B cell (primary cell): ENCODE results near the gene OTOF. TPM values are rescaled to one million over a fixed set of nuclear protein-coding genes. Genes with fewer than 3 reads are reported as not detected.

Experiments
- ATAC-seq: fragments of 200-7000 bp; cut with Tn5 transposase; one replicate; pipeline ENCODE4 v1.10.0; 2021; ENCODE audit warnings: low read depth, mild to moderate bottlenecking, moderate number of reproducible peaks, moderate library complexity
- CTCF ChIA-PET: fragments of 350-600 bp; sonication (Branson Sonifier 250); formaldehyde crosslinking; loops from one replicate; lab custom pipeline; 2021; ENCODE audit warnings: antibody characterized with exemption, inconsistent platforms; lab: Charles Lee
- POLR2A ChIA-PET: fragments of 350-600 bp; sonication (Branson Sonifier 250); formaldehyde crosslinking; loops from one replicate; lab custom pipeline; 2021; ENCODE audit warnings: antibody characterized with exemption; lab: Charles Lee
- DNase-seq: peaks from one replicate; pipeline ENCODE4 v3.0.0; 2013
- H2AFZ ChIP-seq: 2 replicates; pipeline ENCODE4 v1.6.1; 2012; ENCODE audit warnings: mild to moderate bottlenecking, low read depth, low read length; ENCODE audit not compliant: insufficient read depth, poor library complexity, severe bottlenecking
- H3K27ac ChIP-seq, 2 donors: 1 replicate in 1 of 2; 2 replicates in 1 of 2; pipeline ENCODE4 v1.5.1; 2012 to 2013; ENCODE audit warnings: low read length in 2 of 2, mild to moderate bottlenecking in 2 of 2, moderate library complexity in 1 of 2
- H3K27me3 ChIP-seq, 4 experiments: fragments of 200-600 bp in 1 of 4; sonication (generic) in 1 of 4; replicated peaks in 1 of 4; 1 replicate in 2 of 4; 2 replicates in 2 of 4; pipeline versions ENCODE4 v1.6.1 to v1.7.0; 2013 to 2016; ENCODE audit warnings: low read length in 3 of 4, mild to moderate bottlenecking in 2 of 4, mixed read lengths in 1 of 4, moderate library complexity in 1 of 4; ENCODE audit not compliant: insufficient read depth in 4 of 4, control insufficient read depth in 3 of 4; ENCODE audit errors: control extremely low read depth in 1 of 4
- H3K36me3 ChIP-seq, 2 experiments: replicated peaks in 1 of 2; 1 replicate in 1 of 2; 2 replicates in 1 of 2; pipeline versions ENCODE4 v1.6.1 to v1.7.1; 2013; ENCODE audit warnings: low read length in 1 of 2; ENCODE audit not compliant: insufficient read depth in 2 of 2, control insufficient read depth in 1 of 2; ENCODE audit errors: control extremely low read depth in 1 of 2, extremely low read depth in 1 of 2
- H3K4me1 ChIP-seq, 2 donors: fragments of 200-600 bp in 1 of 2; sonication (generic) in 1 of 2; 1 replicate in 1 of 2; 2 replicates in 1 of 2; pipeline versions ENCODE4 v1.5.1 to v1.6.1; 2013 to 2017; ENCODE audit warnings: low read length in 2 of 2; ENCODE audit not compliant: control insufficient read depth in 2 of 2, insufficient read depth in 2 of 2
- H3K4me2 ChIP-seq: replicated peaks from 2 replicates; pipeline ENCODE3; 2012; ENCODE audit warnings: mild to moderate bottlenecking, low read depth, low read length; ENCODE audit not compliant: poor library complexity, severe bottlenecking
- H3K4me3 ChIP-seq, 5 experiments: fragments of 200-600 bp in 1 of 5; sonication (generic) in 1 of 5; 1 replicate in 3 of 5; 2 replicates in 2 of 5; pipeline versions ENCODE4 v1.5.1 to v1.7.0; 2011 to 2016; ENCODE audit warnings: low read length in 4 of 5, mild to moderate bottlenecking in 4 of 5, low read depth in 2 of 5, control low read depth in 1 of 5, moderate library complexity in 1 of 5; ENCODE audit not compliant: insufficient read depth in 1 of 5; ENCODE audit errors: control extremely low read depth in 1 of 5, extremely low read depth in 1 of 5
- H3K79me2 ChIP-seq: fragments of 200-600 bp; sonication (generic); one replicate; pipeline ENCODE4 v1.6.0; 2016; ENCODE audit warnings: low read length; ENCODE audit not compliant: control insufficient read depth, insufficient read depth
- H3K9ac ChIP-seq: fragments of 200-600 bp; sonication (generic); 2 replicates; pipeline ENCODE4 v1.6.1; 2017; ENCODE audit warnings: mild to moderate bottlenecking, low read length, moderate library complexity
- H3K9me3 ChIP-seq, 3 donors: one replicate each; pipeline versions ENCODE4 v1.6.1 to v1.7.1; 2013; ENCODE audit warnings: low read length in 2 of 3; ENCODE audit not compliant: control insufficient read depth in 2 of 3, insufficient read depth in 1 of 3; ENCODE audit errors: control extremely low read depth in 1 of 3
- H4K20me1 ChIP-seq: 2 replicates; pipeline ENCODE4 v1.6.0; 2012; ENCODE audit warnings: mild to moderate bottlenecking, low read length; ENCODE audit not compliant: insufficient read depth, control insufficient read depth, poor library complexity, severe bottlenecking
- H3K27ac Mint-ChIP-seq: one replicate; pipeline ENCODE4 v1.8.0; 2021; ENCODE audit warnings: mixed read lengths
- H3K27me3 Mint-ChIP-seq: one replicate; pipeline ENCODE4 v1.8.0; 2021; ENCODE audit warnings: mixed read lengths
- H3K4me1 Mint-ChIP-seq: one replicate; pipeline ENCODE4 v1.8.0; 2021; ENCODE audit warnings: mixed read lengths
- H3K4me3 Mint-ChIP-seq: one replicate; pipeline ENCODE4 v1.8.0; 2021; ENCODE audit warnings: mixed read lengths
- H3K9me3 Mint-ChIP-seq: one replicate; pipeline ENCODE4 v1.8.0; 2022; ENCODE audit warnings: mixed read lengths; ENCODE audit not compliant: insufficient read depth
- CTCF ChIP-seq: fragments of 200-600 bp; IDR thresholded peaks from one replicate; pipeline ENCODE4 v1.8.0; 2022; ENCODE audit warnings: antibody characterized with exemption, mild to moderate bottlenecking
- EZH2 ChIP-seq: IDR thresholded peaks from 2 replicates; pipeline ENCODE4 v1.6.1; 2012; ENCODE audit warnings: borderline replicate concordance, low read depth, mild to moderate bottlenecking, moderate library complexity, low read length; ENCODE audit not compliant: insufficient read depth, poor library complexity, severe bottlenecking
- whole genome bisulfite sequencing: methylation state at CpG from one replicate; pipeline ENCODE4 v1.1.5; 2013; ENCODE audit warnings: missing lambda C conversion rate; ENCODE audit not compliant: insufficient coverage; 5-methylcytosine and 5-hydroxymethylcytosine counted together
- intact Hi-C: fragments of 100-400 bp; cut with micrococcal nuclease; formaldehyde crosslinking; loops from one replicate; pipeline ENCODE4 v1.10.0; 2022
- polyA plus RNA-seq: library from polyadenylated mRNA; depleted of rRNA; stranded (reverse); fragments of >200 nt; gene quantifications from 2 replicates; pipeline ENCODE4 v1.2.3, GENCODE V29; 2012
- total RNA-seq, 2 donors: library from RNA; stranded (reverse); fragments of 120-200 nt in 1 of 2; gene quantifications; 1 replicate in 1 of 2; 2 replicates in 1 of 2; pipeline versions ENCODE4 v1.2.3 to v1.2.4, GENCODE V29; 2013 to 2022

Gene OTOF
- total and polyA plus RNA-seq, 2 donors (not counting 1 experiment from before 2014, with no cell fraction given) = not detected

GRCh38 chr2:26470601-26471260, 7.2 kb downstream of the OTOF start:
- DNase-seq (no peak), ATAC-seq (no peak)
- Mint-ChIP-seq H3K27me3 (peaks cover 4% of the 10 kb centered on the region), H3K9me3 (peaks cover 12% of the 10 kb centered on the region), H3K4me3 (no peak overlapping the region), H3K27ac (no peak overlapping the region), H3K4me1 (no peaks in the 10 kb centered on the region)
- Histone ChIP-seq H4K20me1 (no peaks in the 10 kb centered on the region), H3K9ac (no peak overlapping the region), H3K27me3 (peaks cover 0 to 3% (median 0%) of the 10 kb centered on the region in 4 experiments), H3K4me1 (no peaks in the 10 kb centered on the region), H3K36me3 (no peaks in the 10 kb centered on the region), H3K27ac (no peak overlapping the region), H3K4me3 (no peak overlapping the region), H3K4me2 (no peak overlapping the region), H3K79me2 (no peaks in the 10 kb centered on the region), H2AFZ (no peak overlapping the region), H3K9me3 (peaks cover 0 to 33% (median 8%) of the 10 kb centered on the region in 3 donors)
- intact Hi-C loops = no loop called here
- TF ChIP-seq EZH2 (no peak), CTCF (no peak)
- CTCF ChIA-PET = no interaction called here
- POLR2A ChIA-PET = no interaction called here
- 96% methylated on average over 8 of the region's 9 CpGs for WGBS

- Mint-ChIP-seq H3K9me3 (peaks cover 12% of the 10 kb centered on the region), H3K4me3 (no peak overlapping the region), H3K4me1 (no peaks in the 10 kb centered on the region), H3K27ac (no peak overlapping the region), H3K27me3 (peaks cover 4% of the 10 kb centered on the region)
- WGBS = 97% methylated on average over 4 of the region's 7 CpGs
- TF ChIP-seq EZH2 (no peak), CTCF (no peak)
- no peak overlapping the region for H3K4me2 ChIP-seq
- no peak overlapping the region for H3K4me3 ChIP-seq
- no peaks in the 10 kb centered on the region for H3K79me2 ChIP-seq
- H3K9me3 ChIP-seq = peaks cover 0 to 33% (median 8%) of the 10 kb centered on the region in 3 donors
- ChIA-PET POLR2A (no interaction called here), CTCF (no interaction called here)
- H3K9ac ChIP-seq = no peak overlapping the region
- no peaks in the 10 kb centered on the region for H3K4me1 ChIP-seq
- no peak for DNase-seq
- intact Hi-C loops = no loop called here
- H3K27ac ChIP-seq = no peak overlapping the region
- no peak for ATAC-seq
- no peak overlapping the region for H2AFZ ChIP-seq
- H4K20me1 ChIP-seq = no peaks in the 10 kb centered on the region
- H3K36me3 ChIP-seq = no peaks in the 10 kb centered on the region
- H3K27me3 ChIP-seq = peaks cover 0 to 3% (median 0%) of the 10 kb centered on the region in 4 experiments
These were observed 8.0 kb downstream of the OTOF start for GRCh38 chr2:26469955-26470354.
